ENCODE measurements around the gene SNX18.
A peak's percentile ranks its signal among the peaks of the same experiment; 100 is the strongest.

Gene SNX18

GRCh38 chr5:54570916-54571315 is 53.4 kb downstream of the SNX18 start:
- DNase-seq (ENCODE audit: low read depth) = peak; percentile 78
- H3K4me3 ChIP-seq (ENCODE audit: low read depth, low read length) = no peak overlapping the region
- in situ Hi-C loops (cut with HindIII; ENCODE audit: low sequenced_read_pairs) = no loop called here
- TF ChIP-seq CTCF (IDR thresholded peaks at IDR 0.05; ENCODE audit: low read depth, low read length, missing control alignments) = no peak

GRCh38 chr5:54571462-54571861 is 53.9 kb downstream of the SNX18 start:
- no peak for TF ChIP-seq CTCF (IDR thresholded peaks at IDR 0.05; ENCODE audit: low read depth, low read length, missing control alignments)
- no peak overlapping the region for H3K4me3 ChIP-seq (ENCODE audit: low read depth, low read length)
- DNase-seq (ENCODE audit: low read depth) = no peak
- in situ Hi-C loops (cut with HindIII; ENCODE audit: low sequenced_read_pairs) = no loop called here

DNA sequence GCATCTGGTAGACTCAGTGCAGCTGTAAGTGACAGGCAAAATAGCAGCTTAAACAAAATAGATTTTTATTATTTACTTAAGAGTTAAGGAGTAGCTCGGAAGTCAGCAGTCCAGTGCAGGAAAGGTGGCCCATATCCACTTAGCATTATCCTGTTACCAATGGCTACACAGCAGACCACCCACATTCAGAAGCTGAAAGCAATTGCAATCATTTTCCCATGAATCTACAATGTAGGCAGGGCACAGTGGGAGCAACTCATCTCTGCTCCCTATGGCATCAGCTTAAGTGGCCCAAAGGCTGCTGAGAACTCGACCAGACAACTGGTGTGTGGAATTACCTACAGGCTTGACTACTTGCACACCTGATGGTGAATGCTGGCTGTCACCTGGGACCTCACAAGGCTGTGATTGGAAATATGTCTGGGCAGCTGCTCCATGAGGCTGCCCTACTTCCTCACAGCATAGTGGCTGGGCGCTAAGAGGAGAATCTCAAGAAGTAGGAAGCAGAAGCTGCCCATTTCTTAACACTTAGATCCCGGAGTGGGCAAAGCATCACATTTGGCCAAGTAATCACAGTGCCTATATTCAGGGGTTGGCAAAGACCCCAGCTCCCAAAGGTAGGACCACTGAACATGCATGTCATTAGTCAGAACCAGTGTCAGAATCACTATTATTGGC is 56.4 kb downstream of the SNX18 start:
- DNase-seq (ENCODE audit: low read depth) = no peak
- TF ChIP-seq CTCF (IDR thresholded peaks at IDR 0.05; ENCODE audit: low read depth, low read length, missing control alignments) = no peak
- no peak overlapping the region for H3K4me3 ChIP-seq (ENCODE audit: low read depth, low read length)
- in situ Hi-C loops (cut with HindIII; ENCODE audit: low sequenced_read_pairs) = no loop called here

DNA sequence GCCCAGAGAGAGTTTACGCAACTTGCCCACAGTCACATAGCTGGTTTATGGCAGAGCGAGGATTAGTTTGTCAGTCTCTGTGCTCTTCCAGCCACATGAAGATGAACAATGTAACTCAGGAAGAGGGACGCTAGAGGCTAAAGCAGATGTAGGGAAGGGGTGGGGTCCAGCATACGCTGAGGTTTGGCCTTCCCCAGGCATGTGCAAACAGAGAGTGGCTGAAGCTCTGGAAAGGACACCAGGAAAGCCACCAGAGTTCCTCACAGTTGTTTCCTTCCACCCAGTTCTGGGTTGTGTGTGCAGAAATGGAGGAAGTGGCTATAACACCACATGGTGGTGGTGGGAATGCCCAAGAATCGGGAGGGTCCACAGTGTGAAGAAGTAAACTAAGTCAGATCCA is 60.0 kb downstream of the SNX18 start:
- DNase-seq (ENCODE audit: low read depth) = no peak
- no peak for TF ChIP-seq CTCF (IDR thresholded peaks at IDR 0.05; ENCODE audit: low read depth, low read length, missing control alignments)
- no peak overlapping the region for H3K4me3 ChIP-seq (ENCODE audit: low read depth, low read length)
- in situ Hi-C loops (cut with HindIII; ENCODE audit: low sequenced_read_pairs) = no loop called here

DNA sequence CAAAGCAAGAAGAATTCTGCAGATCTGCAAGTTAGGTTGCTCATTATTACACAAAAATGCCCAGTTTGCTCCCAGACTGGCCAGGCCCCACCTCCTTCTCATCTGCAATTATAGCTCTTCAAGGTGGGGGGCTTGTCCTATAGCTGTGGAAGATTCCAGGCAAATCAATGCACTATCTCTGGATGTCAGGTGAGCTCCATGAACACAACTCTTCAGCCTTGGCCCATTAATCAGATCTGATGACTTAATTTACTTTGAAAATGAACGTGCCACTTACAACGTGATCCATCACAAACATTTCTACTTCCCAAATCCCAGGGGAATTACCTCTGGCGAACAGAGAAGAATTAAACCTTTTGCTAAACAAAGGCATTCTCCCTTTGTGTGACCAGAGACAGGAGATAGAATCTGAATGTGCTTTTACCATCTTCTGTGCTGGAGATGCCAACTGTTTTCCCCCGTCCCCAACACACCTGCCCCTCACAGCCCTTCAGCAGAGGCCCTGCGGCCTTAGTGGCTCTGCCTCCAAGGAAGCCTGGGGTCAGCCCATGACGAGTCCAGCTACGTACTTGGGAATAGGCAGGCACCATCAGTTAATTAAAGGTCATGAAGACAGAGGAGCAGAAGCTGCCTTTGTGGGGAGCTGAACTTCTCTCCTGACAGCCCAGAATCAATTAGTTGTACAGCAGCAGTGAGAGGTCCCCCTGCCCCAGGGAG is 60.5 kb downstream of the SNX18 start:
- in situ Hi-C loops (cut with HindIII; ENCODE audit: low sequenced_read_pairs) = no loop called here
- H3K4me3 ChIP-seq (ENCODE audit: low read depth, low read length) = no peak overlapping the region
- TF ChIP-seq CTCF (IDR thresholded peaks at IDR 0.05; ENCODE audit: low read depth, low read length, missing control alignments) = no peak
- no peak for DNase-seq (ENCODE audit: low read depth)

DNA sequence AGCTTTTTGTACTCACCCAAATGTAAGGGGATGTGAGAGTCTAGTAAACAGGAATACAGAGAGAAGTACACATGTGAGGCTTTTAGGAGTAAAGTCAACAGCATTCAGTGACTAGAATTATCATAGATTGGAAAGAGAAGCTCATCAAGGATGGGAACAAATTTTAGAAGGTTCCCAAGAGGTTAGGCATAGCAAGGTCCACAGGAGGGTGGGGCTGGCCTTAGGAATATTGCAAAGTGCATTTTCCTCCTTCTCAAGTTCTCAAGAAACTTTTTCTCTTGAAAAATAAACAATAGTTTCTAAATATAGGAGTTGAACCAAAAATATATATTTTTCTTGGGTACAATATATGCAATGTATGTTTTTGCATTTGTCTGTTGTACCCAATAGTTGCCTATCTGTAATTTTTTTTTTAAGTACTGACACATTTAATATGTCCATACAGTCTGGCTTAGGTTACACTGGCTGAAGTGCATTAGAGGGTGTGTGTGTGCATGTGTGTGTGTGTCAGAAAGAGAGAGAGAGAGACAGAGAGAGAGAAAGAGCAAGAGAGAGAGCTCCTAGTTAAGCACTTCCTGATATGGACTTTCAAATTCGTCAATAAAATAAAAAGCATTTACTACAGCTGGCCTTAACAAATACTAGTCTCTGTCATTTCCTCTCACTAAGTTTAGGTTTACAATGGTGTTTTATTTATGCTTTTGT is 62.2 kb downstream of the SNX18 start:
- no peak overlapping the region for H3K4me3 ChIP-seq (ENCODE audit: low read depth, low read length)
- no peak for DNase-seq (ENCODE audit: low read depth)
- in situ Hi-C loops (cut with HindIII; ENCODE audit: low sequenced_read_pairs) = no loop called here
- no peak for TF ChIP-seq CTCF (IDR thresholded peaks at IDR 0.05; ENCODE audit: low read depth, low read length, missing control alignments)

Measured in astrocyte of the cerebellum (primary cell).